ENCODE measurements around the gene PARP8.
"Not testable (repeated sequence)": the region's sequence is repeated elsewhere in the genome, so short reads cannot be mapped to it uniquely, and the experiment has no call there.

PARP8 gene

DNA sequence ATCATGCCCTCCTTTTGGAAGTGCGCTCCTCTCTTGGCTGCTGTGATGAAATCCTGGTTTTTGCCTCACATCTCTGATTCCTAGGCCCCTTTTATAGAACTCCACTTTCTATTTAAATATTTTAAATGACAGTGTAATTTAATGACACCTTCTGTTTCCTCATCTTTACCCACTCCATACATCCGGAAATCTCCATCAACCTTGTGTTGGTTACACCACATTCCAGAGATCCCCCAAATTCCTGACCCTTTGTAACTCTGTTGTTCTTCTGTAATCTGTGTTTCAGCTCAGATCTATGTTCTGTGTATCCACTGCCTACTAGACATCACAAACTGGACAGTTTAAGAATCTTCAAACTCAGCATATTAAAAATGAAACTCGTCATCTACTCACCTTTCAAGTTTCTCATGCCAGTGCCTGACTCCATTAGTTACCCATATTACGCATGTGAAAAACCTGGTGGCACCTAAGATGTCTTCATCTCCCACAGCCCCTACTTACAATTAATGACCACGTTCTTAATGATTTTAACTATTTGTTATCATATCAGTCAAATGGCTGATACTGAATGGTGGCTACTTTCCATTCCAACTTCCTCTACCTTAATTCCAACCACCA, 25.1 kb downstream of the PARP8 start:
- no peak for DNase-seq

DNA sequence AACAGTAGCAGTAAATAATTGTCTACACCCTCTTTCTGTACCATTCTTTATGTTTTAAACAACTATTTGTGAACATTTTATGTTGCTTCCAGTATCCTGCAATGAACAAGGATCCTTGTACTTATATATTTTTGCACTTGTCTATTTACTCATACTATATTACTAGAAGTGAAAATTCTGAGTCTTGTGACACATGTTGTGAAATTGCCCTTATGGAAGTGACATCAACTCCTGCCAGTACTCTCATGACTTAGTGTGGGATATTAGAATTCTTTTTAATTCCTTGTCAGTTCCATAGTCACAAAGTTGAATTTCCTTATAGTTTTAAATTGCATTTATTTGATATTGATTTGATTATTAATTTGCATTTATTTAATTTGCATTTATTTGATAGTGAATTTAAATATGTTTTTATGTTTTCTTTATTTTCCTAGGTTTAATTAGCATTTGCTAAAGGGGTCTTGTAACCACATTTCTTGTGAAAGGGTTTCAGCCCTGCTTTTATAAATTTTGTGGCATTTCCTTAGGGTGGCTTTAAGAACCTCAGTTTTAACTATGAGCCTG, 27.7 kb downstream of the PARP8 start:
- DNase-seq: no peak

DNA sequence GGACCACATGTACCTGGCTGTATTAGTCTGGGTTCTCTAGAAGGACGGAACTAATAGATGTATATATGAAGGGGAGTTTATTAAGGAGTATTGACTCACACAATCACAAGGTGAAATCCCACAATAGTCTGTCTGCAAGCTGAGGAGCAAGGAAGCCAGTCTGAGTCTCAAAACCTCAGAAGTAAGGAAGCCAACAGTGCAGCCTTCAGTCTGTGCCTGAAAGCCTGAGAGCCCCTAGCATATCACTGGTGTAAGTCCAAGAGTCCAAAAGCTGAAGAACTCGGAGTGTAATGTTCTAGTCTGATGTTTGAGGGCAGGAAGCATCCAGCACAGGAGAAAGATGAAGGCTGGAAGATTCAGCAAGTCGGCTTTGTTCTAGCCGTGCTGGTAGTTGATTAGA, 28.2 kb downstream of the PARP8 start:
- not testable (repeated sequence) for DNase-seq

DNA sequence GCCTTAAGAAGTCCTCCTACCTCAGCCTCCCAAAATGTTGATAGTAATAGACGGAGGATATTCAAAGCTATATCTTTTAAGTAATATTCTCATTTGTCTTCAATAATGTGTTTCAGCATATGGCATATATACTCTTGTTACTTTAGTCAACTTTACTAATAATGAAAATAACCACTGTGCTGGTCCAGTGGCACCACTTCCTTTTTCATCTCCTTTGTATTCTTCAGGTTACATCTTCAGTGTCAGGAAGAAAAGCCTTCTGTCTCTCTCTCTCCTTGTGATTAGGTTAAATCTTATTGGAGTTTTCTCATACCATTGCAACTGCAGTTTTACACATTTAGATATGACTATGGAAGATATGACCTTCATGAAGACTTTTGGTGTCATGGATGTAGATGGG, 31.3 kb downstream of the PARP8 start:
- no peak for DNase-seq

DNA sequence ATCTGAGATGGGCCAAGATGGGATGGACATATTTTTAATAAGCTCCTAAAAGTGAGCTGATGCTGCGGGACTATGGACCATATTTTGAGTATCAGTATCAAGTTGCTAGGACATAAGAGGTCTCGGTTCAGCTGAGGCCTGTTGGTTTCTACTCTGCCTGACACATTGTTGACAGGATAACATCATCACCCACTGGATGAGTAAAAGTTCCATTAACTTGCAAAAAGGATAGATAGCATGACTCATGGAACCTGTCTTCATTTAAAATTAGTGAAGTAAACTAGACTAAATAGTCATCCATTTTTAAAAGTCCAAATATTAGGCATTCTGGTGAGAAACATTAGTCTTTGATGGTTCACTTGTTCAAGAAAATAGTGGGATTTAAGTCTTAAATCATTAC, 33.3 kb downstream of the PARP8 start:
- no peak for DNase-seq

DNA sequence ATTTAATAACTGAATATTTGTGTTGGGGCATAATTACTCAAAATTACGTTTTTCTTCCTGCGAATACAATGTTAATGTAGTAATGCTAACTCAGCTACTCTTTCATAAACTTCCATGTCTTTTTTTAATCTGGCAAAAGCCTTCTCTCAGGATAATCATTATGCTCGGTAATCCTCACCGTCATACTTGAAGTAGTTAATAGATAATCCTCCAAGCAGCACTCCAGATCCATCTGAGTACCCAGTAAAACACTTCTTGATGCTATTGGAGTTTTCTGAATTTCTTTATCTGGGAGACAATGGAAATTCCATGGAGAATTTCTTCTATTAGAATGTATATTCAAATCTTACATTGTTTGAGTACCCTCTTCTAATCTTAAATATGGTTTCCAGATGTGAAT, 34.3 kb downstream of the PARP8 start:
- no peak for DNase-seq

DNA sequence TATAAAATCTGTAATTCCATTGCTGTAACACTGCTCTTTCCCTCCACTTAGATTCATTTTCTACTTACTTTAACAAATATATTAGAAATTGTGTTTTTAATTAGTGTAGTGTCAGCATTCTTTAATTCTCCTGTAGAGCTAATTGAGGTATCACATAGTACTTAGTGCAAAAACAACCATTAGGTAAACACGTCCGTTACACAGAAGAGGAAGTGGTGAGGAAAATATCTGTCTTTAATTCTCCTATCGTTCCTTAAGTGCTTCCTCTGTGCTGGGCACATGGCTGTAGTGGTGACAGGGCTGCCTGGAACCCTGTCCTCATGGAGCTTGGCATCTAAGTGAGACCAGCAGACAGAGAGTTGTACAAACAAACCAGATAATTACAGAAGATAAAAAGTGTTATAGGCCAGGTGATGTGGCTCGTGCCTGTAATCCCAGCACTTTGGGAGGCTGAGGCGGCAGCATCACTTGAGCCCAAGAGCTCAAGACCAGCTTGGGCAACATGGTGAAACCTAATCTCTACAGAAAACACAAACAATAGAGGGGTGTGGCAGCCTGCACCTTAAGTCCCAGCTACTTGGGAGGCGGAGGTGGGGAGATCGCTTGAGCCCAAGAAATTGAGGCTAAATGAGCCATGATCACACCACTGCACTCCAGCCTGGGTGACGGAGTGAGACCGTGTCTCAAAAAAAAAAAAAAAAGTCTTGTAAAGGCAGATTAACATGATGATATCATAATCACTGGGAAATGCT, 36.4 kb downstream of the PARP8 start:
- no peak for DNase-seq

DNA sequence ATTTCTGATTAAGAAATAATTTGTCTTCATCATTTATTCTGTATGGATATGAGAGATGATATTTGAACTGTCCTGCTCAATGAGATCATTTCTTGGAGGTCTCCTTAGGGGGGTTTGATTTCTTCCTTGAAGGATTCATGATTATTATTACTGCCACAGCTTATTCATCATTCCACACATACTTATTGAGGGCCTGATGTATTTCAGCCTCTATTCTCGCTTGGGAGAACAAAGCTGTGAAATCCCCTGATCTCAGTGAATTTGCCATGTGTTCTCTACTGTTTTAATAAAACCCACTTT, 36.9 kb downstream of the PARP8 start:
- no peak for DNase-seq

DNA sequence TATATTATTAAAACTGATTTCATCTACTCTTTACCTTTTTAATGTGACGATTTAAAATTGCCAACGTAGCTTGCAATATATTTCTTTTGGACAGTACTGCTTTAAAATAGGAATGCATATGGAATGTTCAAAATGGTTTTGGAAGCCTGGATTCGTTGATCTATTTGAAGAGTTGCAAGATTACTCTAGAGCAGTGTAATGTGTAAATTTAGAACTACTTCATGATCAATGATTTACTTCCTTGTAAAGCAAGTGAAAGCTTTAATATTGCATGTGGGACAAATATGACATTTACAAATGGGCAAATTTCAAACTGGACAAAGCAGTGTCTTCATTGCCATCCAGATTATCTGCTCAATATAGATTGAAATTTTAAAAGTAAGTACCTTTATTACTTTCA, 38.3 kb downstream of the PARP8 start:
- DNase-seq: no peak

DNA sequence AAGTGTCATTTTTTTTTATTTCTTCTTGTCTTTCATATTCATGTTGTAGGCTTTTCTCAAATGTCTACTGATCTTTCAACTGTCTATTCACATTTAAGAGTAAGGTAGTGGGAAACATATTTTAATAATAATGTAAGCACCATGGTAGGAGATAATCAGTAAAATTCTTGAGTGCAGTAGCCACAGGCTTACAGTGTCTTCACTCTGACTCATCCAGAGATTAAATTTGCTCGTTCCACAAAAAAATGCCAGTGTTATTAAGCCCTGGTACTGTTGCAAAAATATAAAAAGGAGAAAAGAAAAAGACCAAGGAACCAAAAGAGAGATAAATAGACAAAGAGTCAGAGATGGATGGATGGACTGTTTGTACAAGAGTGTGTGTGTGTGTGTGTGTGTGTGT, 43.0 kb downstream of the PARP8 start:
- DNase-seq: no peak

DNA sequence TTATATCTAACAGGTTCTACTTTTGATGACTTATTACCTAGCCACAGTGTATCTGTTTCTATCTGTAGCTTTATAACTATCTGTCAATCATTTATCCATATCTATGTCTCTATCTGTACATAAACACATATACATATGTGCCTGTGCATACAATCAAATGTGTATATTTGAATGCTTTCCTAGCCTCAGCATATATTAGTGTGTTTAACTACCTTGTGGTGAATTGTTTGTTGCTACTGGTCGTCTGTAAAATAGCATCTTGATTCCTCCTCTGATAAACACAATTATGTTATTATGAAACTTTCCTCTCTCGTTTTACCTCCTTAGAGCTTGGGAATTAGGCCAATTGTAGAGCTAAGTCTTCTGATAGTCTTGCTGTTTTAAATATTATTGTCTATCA, 44.4 kb downstream of the PARP8 start:
- DNase-seq: no peak

DNA sequence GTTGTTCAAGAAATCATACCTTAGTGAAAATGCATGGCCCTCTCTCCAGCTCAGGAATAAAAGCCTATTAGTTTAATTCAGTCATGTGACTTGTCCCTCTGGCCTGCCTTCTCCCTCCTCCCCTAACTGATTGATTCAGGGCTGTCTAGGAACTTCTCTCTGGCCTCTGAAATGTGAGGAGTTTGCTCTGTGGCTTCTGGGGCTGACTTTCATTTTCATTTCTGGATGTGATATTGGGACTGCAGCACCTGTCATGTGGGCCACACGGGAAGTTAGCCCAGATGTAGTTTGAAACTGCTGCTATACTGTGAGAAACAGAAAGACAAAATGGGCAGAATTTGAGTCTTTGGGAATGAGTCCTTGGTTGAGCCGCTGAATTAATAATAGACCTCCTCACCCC, 44.8 kb downstream of the PARP8 start:
- DNase-seq: peak; percentile 36

DNA sequence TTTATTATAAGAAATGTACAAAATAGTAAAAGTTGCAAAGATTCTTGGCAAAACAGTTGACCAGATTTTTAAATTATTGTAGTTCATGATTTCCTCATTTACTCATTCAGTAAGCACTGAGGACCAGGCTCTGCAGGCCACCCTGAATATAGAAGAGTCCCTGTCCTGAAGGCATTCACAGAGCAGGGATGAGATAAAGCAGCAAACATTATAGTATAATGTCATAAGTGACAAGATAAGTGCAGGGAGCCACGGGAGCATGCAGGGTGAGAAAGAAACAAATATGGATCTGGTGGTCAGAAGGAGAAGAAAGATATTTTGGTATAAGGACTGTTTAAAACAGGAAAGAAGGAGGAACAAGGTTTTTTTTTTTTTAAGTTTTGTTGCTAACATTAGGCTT, 46.0 kb downstream of the PARP8 start:
- no peak for DNase-seq

DNA sequence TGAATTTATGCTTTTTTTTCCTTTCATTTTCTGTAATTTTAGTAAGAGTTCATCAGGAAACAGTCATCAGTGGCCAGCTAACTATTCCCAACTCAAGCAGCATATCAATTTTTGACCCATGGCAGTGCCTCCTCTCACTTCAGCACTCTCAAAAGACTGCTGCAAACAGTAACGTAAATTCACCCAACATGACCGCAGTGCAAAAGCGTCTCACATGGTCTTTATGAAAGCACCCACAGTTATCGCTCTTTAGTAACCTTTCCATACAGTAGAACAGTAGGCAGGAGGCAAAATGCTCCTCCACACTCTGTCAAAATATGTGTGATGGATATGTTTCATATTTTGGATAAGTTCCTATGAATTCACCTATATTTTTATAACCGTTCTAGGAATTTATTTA, 48.6 kb downstream of the PARP8 start:
- DNase-seq: no peak

DNA sequence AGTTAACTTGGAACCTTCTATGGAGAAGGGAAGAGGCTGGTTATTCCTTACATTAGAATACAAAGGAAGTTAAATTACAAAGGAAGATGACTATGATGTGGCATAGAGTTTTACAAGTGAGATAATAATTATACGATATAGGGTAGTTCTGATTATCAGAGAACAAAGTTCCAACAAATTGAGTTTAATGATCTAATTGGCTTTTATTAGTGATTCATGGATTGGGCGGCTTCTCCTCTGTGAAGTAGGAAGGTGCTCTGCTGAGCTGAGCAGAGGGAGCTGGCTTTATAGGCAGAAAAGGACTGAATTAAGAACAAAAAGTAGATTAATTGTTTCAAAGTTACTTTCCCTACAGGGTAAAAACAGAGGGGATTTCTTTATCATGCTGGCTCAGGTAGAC, 49.7 kb downstream of the PARP8 start:
- no peak for DNase-seq

DNA sequence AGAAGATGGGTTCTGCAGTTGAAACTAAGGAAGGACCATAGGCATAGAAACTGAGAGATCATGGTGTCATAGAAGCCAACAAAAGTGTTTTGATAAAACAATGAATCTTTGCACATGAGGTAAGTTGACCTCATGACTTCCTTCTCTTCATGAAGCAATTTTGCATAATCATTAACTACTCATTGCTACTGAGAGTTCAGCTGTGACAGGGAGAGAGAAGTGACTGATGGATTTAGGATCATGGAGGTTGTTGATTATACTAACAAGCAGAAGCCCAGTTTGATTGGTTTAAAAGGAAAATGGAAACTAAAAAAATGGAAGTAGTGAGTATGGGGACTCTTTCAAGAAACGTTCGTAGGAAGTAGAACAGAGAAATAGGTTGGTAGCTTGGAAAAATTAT, 51.2 kb downstream of the PARP8 start:
- DNase-seq: no peak

DNA sequence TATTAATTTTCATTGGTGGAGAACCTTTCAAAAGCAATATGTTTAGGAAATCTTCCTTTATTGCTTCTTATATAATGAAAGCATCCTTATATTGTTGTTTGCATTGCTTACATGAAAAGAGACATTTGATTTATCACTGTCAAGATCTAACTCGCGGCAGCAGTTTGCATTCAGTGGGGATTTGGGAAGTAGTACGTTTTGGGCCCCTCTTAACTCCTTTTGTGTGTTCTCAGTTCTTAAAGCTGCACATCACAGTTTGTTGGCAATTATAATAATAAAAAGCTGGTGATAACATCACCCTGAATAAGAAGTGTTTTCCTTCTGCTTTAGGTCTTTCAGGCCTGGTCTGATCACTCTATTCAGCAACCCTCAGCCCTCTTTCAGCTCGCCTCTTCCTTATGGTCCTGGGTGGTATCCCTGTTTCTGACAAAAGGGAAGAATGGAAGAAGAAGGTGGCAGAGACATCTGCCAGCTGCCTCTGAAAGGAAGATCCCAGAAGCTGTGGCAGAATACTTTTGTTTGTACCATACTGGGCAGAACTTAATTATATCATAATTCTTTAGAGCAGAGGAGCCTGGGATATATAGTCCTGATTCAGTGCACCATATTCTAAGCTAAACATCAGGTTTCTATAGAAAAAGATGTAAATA, 53.7 kb downstream of the PARP8 start:
- DNase-seq: no peak

DNA sequence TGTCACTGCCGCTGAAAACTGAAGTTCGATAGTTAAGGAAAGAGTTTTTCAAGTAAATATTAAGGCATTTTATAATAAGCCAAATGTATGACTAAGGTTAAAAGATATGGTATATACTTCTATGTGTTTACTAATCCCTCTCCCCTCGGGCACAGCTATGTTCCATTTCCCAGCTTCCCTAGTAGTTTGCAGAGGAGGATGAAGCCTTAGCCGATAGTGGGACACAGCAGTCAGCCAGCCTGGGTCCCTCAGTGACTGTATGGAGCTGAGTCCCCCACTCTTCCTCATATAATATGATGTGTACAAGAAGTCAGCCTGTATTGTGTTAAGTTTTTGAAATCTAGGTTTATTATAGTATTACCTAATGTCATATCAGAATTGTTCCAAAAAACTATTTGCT, 55.8 kb downstream of the PARP8 start:
- no peak for DNase-seq

DNA sequence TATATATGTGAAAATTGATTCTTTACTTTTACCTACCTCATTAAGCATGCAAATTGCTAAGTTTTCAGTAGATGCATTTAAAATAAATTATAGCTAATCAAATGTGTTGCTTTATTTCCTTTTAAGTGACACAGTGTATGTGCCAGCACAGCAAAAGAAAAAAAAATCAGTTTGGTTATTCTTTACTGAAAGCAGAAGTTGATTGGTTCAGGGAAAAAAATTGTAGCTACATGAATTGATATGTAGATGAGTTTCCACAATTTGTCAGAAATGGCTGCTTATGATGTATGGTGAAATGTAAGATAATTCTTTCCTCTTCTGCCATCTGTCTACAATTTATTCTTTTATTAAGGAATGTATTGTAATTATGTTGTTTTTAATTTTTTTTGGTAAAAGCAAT, 57.8 kb downstream of the PARP8 start:
- DNase-seq: no peak

DNA sequence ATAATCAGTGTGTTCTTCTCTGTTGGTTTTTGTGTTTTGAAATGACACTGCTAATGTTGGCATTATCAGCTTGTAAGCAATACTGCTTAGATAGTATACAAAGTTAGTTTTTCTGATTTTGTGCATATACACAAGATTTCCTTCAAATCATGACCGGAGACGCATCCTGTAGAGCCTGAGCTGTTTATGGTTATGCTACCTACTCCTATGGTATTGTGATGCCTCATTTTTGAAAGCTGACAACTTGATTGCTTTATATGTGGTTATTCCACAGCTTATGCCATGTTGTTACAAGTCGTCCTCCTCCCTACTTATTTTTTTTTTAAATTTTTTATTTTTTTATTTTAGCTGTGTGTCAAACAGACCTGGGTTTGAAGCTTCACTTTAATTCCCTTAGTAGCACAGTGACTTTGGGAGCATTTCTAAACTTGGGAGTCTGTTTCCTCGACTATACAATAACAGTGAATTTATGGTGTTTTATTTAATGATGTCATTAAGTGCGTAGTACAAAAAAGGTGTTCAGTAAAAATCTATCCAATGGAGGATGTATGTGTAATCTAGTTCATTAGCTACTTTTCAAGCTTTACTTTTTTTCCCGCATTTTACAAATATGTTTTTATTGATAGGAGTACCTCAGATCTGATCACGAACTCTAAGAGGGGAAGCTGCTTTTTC, 59.5 kb downstream of the PARP8 start:
- no peak for DNase-seq

DNA sequence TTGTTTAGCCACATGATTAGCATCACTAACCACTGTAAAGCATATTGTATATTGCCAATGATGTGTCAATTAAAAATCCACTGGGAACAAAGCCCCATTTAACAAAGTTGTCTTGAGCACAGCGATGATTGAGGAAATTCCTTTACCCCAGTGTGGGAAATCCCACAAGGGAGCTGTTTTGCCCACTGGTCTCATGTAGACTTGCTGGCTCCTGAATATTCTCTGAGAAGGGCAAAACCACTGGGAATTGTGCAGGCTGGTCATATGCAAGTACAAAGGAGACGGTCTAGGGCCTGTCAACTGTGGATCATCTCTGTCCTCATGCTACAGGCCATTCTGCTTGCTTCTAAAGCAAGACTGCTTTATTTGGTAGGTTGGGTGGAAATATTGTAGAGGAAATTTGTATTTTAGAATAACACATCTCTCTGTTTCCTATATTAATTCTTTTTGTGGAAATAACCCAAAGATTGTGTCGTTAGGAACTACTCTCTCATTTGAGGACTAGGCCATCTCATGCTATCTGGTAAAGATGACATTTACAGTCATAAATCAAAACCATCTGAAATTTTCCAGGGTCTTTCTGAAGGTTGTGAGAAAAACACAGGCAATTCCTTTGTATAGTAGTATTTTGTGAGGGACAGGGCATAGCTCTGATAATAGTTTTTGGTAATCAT, 60.2 kb downstream of the PARP8 start:
- DNase-seq: no peak

DNA sequence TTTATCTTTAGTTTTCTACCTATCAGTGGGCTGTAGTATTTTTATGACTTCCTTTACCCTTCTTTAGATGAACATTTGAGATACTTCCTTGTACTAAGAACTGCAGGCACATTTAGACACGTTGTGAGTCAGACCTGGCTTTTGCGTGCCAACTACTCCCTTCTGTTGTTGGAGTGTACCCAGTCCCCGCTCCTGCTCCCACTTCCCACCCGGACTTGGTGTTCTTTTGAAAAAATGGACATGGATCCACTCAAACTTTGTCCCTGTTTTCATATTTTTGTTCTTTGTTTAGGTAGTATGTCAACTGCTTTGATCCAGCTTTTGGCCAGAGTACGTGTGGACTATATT, 60.7 kb downstream of the PARP8 start:
- no peak for DNase-seq

DNA sequence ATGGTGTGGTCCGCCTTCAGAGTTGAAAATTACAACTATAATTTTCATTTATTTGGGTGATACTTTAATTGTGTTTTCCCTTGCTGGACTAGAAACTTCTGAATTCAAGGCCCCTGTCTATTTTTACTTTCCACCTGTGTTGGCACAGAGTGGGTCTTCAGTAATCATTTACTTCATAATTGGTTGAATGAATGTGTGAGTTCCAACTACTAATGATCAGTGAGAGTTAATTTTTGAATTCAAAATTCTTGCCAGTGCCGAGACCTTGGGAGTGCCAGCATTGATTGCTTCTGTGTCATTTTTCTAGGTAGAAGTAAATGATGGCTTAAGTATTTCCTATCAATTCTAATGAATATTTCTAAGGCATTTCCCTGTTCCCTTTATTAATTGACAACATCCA, 61.4 kb downstream of the PARP8 start:
- DNase-seq: no peak

Measured in DMS79 treated with DMSO at 0.1 percent for 48 hours (cell line).